ENCODE data around the gene FCRL4. TPM values are rescaled to one million over a fixed set of nuclear protein-coding genes. Genes with fewer than 3 reads are reported as not detected.

The FCRL4 gene
- total RNA-seq, 1 donor from 2014 or later = not detected

- no peak overlapping the region for H3K27ac Mint-ChIP-seq
- no peaks in the 10 kb centered on the region for H3K36me3 Mint-ChIP-seq (ENCODE audit: insufficient read depth)
- H3K4me3 Mint-ChIP-seq (ENCODE audit: low read depth) = no peak overlapping the region
- H3K27me3 Mint-ChIP-seq = peaks cover 6% of the 10 kb centered on the region
- no peaks in the 10 kb centered on the region for H3K9me3 Mint-ChIP-seq (ENCODE audit: low read depth)
- TF ChIP-seq CTCF (IDR thresholded peaks at IDR 0.05; ENCODE audit: unreplicated experiment) = peak; percentile 87
- DNase-seq (ENCODE audit: low spot score, unreplicated experiment) = peak; percentile 33
- H3K4me1 Mint-ChIP-seq (ENCODE audit: low read depth) = peaks cover 6% of the 10 kb centered on the region
Observed at GRCh38 chr1:157580179-157580827, 17.6 kb downstream of the FCRL4 start.

- Mint-ChIP-seq H3K9me3 (ENCODE audit: low read depth) (no peaks in the 10 kb centered on the region), H3K27ac (no peak overlapping the region), H3K36me3 (ENCODE audit: insufficient read depth) (no peaks in the 10 kb centered on the region), H3K4me3 (ENCODE audit: low read depth) (no peak overlapping the region), H3K27me3 (peaks cover 6% of the 10 kb centered on the region), H3K4me1 (ENCODE audit: low read depth) (peaks cover 10% of the 10 kb centered on the region)
- TF ChIP-seq CTCF (IDR thresholded peaks at IDR 0.05; ENCODE audit: unreplicated experiment) = no peak
- no peak for DNase-seq (ENCODE audit: low spot score, unreplicated experiment)
Observed at GRCh38 chr1:157577420-157577819, 20.5 kb downstream of the FCRL4 start.

GRCh38 chr1:157575744-157576143 lies 22.1 kb downstream of the FCRL4 start:
- no peaks in the 10 kb centered on the region for H3K36me3 Mint-ChIP-seq (ENCODE audit: insufficient read depth)
- peaks cover 8% of the 10 kb centered on the region for H3K4me1 Mint-ChIP-seq (ENCODE audit: low read depth)
- no peak overlapping the region for H3K27ac Mint-ChIP-seq
- H3K27me3 Mint-ChIP-seq = peaks cover 4% of the 10 kb centered on the region
- TF ChIP-seq CTCF (IDR thresholded peaks at IDR 0.05; ENCODE audit: unreplicated experiment) = no peak
- H3K4me3 Mint-ChIP-seq (ENCODE audit: low read depth) = no peak overlapping the region
- no peaks in the 10 kb centered on the region for H3K9me3 Mint-ChIP-seq (ENCODE audit: low read depth)
- no peak for DNase-seq (ENCODE audit: low spot score, unreplicated experiment)

GRCh38 chr1:157574836-157575235 lies 23.0 kb downstream of the FCRL4 start:
- Mint-ChIP-seq H3K4me3 (ENCODE audit: low read depth) (no peak overlapping the region), H3K36me3 (ENCODE audit: insufficient read depth) (no peaks in the 10 kb centered on the region), H3K4me1 (ENCODE audit: low read depth) (peaks cover 4% of the 10 kb centered on the region), H3K27me3 (no peaks in the 10 kb centered on the region), H3K9me3 (ENCODE audit: low read depth) (no peaks in the 10 kb centered on the region), H3K27ac (no peak overlapping the region)
- no peak for TF ChIP-seq CTCF (IDR thresholded peaks at IDR 0.05; ENCODE audit: unreplicated experiment)
- no peak for DNase-seq (ENCODE audit: low spot score, unreplicated experiment)

GRCh38 chr1:157566484-157567300 lies 31.2 kb downstream of the FCRL4 start:
- TF ChIP-seq CTCF (IDR thresholded peaks at IDR 0.05; ENCODE audit: unreplicated experiment) = no peak
- no peak for DNase-seq (ENCODE audit: low spot score, unreplicated experiment)
- H3K36me3 Mint-ChIP-seq (ENCODE audit: insufficient read depth) = no peaks in the 10 kb centered on the region
- H3K27me3 Mint-ChIP-seq = peaks cover 8% of the 10 kb centered on the region
- no peak overlapping the region for H3K27ac Mint-ChIP-seq
- H3K9me3 Mint-ChIP-seq (ENCODE audit: low read depth) = no peaks in the 10 kb centered on the region
- no peaks in the 10 kb centered on the region for H3K4me1 Mint-ChIP-seq (ENCODE audit: low read depth)
- H3K4me3 Mint-ChIP-seq (ENCODE audit: low read depth) = no peak overlapping the region
